Mammary epithelial cell (primary cell): Measurements from ENCODE around the gene HAUS6.

Experiments used
- CTCF ChIP-seq, 2 donors: IDR thresholded peaks in 1 of 2; conservative IDR thresholded peaks in 1 of 2; 2 replicates each; pipeline ENCODE4 v1.5.1; 2011 to 2012; ENCODE audit warnings: inconsistent platforms in 2 of 2, low read length in 2 of 2, mild to moderate bottlenecking in 2 of 2, control low read depth in 1 of 2, low read depth in 1 of 2; ENCODE audit not compliant: insufficient read depth in 1 of 2; ENCODE audit errors: extremely low read depth in 1 of 2
- EZH2 ChIP-seq: IDR thresholded peaks from 2 replicates; pipeline ENCODE4 v1.6.1; 2012; ENCODE audit warnings: low read length, inconsistent platforms, borderline replicate concordance

DNA sequence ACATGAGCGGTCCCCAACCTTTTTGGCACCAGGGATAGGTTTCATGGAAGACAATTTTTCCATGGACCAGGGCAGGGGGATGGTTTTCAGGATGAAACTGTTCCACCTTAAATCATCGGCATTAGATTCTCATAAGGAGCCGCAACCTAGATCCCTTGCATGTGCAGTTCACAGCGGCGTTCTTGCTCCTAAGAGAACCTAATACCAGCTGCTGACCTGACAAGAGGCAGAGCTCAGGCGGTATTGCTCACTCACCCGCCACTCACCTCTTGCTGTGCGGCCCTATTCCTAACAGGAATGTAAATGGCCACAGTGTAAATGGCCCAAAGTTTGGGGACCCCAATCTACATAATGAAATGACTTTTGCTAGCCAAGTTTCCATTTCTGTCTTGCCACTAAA is 27.7 kb upstream of the HAUS6 start:
- TF ChIP-seq CTCF (conservative IDR thresholded peaks at IDR 0.05 in 1 of 2, IDR thresholded peaks at IDR 0.05 in 1 of 2; ENCODE audit: extremely low read depth in 1 of 2, insufficient read depth in 1 of 2, low read depth in 1 of 2, low read length in 2 of 2) (no peak), EZH2 (no peak)
